PFSK-1 (cell line): ENCODE results near the gene SH2D4B.

Experiments used
- FOXP2 ChIP-seq: optimal IDR thresholded peaks from 2 replicates; pipeline ENCODE3; 2011; ENCODE audit warnings: borderline replicate concordance, control low read depth, inconsistent platforms; ENCODE audit not compliant: insufficient read depth; ENCODE audit errors: extremely low read length, extremely low read depth
- POLR2AphosphoS5 ChIP-seq: IDR thresholded peaks from 2 replicates; pipeline ENCODE4 v1.6.1; 2012; ENCODE audit warnings: low read depth, mild to moderate bottlenecking, control low read depth, low read length, moderate library complexity
- SIN3A ChIP-seq: IDR thresholded peaks from 2 replicates; pipeline ENCODE4 v1.6.1; 2012; ENCODE audit warnings: mild to moderate bottlenecking, low read length, moderate library complexity, borderline replicate concordance; ENCODE audit not compliant: insufficient read depth
- TAF1 ChIP-seq: IDR thresholded peaks from 2 replicates; pipeline ENCODE4 v1.6.1; 2012; ENCODE audit warnings: low read length, control low read depth, borderline replicate concordance; ENCODE audit not compliant: insufficient read depth
- TF ChIP-seq, protein P1 (sequence below), 2 experiments: IDR thresholded peaks; 2 replicates each; pipeline versions ENCODE4 v1.6.1 to v1.8.0; 2011 to 2012; ENCODE audit warnings: low read depth in 2 of 2, low read length in 2 of 2, control low read depth in 1 of 2, inconsistent platforms in 1 of 2, mild to moderate bottlenecking in 1 of 2, moderate library complexity in 1 of 2; ENCODE audit not compliant: insufficient read depth in 1 of 2

DNA sequence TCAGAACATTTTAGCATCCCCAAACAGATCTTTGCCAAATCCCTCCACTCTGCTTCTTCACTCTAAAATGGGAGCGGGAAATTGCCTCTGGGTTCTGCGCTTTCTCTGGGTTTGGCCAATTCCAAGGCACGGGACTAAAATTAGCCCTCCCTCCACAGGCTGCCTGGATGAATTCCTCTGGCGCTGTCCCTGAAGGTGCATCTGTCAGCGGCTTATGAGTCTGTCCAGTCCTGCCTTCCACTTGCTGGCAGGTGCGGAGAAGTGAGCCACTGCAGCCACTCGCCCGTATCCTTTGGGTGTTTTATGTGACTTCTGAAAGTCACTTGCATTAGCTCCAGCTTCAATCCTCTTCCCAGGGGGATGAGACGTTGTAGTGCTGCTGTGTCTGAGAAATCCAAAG is 121.6 kb downstream of the SH2D4B start:
- TF ChIP-seq POLR2AphosphoS5 (no peak), TAF1 (no peak), SIN3A (no peak), FOXP2 (no peak)
- TF ChIP-seq, protein P1, sequence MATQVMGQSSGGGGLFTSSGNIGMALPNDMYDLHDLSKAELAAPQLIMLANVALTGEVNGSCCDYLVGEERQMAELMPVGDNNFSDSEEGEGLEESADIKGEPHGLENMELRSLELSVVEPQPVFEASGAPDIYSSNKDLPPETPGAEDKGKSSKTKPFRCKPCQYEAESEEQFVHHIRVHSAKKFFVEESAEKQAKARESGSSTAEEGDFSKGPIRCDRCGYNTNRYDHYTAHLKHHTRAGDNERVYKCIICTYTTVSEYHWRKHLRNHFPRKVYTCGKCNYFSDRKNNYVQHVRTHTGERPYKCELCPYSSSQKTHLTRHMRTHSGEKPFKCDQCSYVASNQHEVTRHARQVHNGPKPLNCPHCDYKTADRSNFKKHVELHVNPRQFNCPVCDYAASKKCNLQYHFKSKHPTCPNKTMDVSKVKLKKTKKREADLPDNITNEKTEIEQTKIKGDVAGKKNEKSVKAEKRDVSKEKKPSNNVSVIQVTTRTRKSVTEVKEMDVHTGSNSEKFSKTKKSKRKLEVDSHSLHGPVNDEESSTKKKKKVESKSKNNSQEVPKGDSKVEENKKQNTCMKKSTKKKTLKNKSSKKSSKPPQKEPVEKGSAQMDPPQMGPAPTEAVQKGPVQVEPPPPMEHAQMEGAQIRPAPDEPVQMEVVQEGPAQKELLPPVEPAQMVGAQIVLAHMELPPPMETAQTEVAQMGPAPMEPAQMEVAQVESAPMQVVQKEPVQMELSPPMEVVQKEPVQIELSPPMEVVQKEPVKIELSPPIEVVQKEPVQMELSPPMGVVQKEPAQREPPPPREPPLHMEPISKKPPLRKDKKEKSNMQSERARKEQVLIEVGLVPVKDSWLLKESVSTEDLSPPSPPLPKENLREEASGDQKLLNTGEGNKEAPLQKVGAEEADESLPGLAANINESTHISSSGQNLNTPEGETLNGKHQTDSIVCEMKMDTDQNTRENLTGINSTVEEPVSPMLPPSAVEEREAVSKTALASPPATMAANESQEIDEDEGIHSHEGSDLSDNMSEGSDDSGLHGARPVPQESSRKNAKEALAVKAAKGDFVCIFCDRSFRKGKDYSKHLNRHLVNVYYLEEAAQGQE (IDR thresholded peaks at IDR 0.05; ENCODE audit: insufficient read depth in 1 of 2, low read depth in 2 of 2, low read length in 2 of 2), result no peak
